ENCODE results near the gene PIP5KL1. TPM values are rescaled to one million over a fixed set of nuclear protein-coding genes. Genes with fewer than 3 reads are reported as not detected.
A peak's percentile ranks its signal among the peaks of the same experiment; 100 is the strongest.
"Not testable (repeated sequence)": the region's sequence is repeated elsewhere in the genome, so short reads cannot be mapped to it uniquely, and the experiment has no call there.

PIP5KL1 gene
- total RNA-seq, 1 donor from 2014 or later: not detected

DNA sequence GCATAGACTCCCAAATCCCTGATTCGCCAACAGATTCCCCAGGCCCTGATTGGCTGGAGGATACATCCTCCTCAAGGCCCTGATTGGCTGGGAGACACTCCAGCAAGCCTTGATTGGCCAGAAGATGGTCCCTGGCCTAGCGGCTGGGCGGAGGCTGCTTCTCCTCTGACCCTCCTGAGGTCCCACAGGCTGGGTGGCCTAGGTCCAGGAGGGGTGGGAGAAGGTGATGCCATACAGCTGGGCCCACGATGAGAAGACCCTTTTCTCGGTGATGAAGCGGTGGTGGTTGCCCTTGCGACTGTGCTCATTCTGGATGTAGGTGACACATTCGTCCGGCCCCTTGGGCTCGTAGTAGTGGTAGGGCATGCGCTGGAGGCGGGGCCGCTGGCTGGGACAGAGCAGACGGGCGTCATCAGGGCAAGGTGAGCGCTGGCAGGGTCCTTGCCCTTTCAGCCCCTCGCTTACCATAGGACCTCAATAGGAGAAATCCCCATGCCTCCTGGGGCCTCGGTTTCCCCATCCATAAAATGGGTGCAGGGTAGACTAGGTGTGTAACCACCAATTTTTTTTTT, 44.1 kb downstream of the PIP5KL1 start:
- DNase-seq: no peak

DNA sequence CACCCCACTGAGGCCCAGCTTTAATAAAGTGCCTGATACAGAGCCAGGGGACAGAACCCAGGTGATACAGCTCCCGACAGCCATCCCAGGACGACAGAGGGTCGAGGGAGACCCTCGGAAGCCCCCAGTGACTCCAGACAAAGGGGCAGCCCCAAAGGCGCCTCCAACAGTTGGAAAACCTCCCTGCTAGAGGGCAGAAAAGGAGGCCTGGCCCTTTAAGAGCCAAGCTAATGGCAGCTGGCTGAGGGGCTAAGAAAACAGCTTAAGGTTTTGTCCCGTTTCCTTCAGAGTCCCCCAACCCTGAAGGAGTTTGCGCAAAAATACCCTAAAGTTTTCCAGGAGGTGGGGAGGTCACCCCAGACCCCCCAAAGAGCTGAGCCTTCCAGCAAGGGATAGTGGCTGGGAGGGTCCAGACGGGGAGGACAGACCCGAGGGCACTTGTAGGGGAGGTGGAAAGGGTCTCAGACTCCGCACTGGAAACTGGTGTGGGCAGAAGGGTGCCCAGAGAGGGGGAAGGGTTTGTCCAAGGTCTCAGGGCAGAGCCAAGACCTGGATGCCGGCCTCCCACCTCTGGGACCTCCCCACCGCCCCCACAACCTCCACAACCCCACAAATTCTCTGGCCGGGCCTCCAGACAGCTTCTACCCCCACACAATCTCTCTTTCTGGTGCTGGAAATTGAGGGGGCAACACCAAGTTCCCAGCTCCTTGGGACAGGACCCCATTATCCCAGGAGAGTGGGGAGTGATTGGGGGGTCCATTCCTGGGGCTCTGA, 44.9 kb downstream of the PIP5KL1 start:
- DNase-seq: no peak

DNA sequence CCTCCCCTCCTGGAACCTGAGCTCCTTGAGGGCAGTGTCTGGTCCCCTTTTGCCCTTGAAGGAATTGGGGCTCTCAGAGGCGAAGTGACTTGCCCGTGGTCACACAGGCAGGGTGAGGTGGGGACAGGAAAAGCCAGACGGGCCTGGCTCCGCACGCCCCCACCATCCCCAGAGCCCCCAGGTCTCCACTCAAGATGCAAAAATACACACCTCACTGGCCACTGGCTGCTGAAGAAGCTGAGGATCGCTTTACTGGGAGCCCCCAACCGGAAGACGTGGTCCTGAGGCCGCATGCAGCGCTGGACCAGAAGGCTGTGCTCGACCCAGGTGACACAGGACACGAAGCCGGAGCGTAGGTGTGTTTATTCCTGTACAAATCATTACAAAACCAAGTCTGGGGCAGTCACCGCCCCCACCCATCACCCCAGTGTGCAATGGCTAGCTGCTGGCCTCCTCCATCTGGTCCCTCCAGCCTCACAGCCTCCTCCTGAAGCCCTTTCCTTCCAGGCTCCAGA, 45.5 kb downstream of the PIP5KL1 start:
- DNase-seq: no peak

DNA sequence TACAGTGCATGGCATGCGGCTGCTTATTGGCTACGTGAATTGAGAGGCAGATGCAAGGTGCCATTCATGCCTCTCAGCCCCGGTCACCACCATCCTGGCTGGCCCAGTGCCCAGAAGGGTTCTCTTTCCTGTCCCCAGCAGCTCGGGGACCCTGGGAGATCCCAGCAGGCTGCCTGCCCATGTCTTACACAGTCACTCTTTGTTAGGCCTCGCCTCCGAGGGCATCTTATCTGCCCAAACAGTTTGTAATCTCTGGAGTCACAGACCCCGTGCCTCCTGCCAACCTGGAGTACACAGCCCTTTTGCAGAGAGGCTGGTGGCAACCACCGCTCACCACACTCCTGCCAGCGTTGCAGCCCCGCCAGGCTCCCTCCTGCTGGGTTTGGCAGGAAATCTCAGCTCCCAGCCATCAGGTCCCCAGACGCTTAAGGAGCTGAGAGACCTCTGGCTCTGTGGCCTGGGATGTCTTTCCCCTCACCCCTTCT, 46.1 kb downstream of the PIP5KL1 start:
- peak; percentile 68 for DNase-seq

DNA sequence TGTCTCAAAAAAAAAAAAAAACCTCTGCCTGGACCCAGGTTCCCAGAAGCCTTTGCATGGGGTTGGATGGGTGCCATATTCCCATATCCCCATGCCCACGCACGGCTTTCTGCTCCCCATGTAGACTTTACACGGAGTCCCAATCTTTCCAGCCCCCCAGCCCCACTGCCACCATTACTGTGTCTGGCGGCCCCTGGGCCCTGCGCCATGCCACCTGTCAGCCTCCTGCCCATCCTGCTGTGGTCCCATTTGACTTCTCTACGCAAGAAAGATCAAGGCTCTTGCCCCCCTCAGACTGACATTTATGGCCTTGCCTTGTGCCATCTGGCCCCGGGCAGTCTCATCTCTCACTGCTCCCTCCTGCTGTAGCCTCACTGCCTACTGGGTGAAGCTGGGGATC, 46.6 kb downstream of the PIP5KL1 start:
- no peak for DNase-seq

DNA sequence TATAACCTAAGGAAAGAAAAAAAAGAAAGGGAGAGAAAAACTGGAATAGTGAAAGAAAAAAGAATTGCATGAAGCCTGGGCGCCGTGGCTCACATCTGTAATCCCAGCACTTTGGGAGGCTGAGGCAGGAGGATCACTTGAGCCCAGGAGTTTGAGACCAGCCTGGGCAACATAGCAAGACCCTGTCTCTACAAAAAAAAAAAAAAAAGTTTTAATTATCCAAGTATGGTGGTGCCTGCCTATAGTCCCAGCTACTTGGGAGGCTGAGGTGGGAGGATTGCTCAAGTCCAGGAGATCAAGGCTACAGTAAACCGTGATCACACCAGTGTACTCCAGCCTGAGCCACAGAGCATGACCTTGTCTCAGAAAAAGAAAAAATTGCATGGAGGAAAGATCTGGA, 48.9 kb downstream of the PIP5KL1 start:
- DNase-seq: not testable (repeated sequence)

DNA sequence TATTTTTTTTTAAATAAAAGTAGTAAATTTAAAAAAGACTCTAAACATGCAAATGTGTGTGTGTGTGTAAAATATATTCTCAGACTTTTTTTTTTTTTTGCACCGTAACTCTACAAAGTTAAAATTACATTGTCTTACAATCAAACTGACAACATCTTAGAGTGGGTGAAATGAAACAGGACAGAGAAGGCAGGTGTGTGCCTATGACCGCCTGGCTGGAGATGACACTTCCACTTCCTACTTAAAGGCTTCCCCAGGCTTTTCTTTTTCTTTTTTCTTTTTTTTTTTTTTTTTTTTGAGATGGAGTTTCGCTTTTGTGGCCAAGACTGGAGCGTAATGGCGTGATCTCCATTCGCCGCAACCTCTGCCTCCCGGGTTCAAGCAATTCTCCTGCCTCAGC, 50.4 kb downstream of the PIP5KL1 start:
- DNase-seq: no peak

DNA sequence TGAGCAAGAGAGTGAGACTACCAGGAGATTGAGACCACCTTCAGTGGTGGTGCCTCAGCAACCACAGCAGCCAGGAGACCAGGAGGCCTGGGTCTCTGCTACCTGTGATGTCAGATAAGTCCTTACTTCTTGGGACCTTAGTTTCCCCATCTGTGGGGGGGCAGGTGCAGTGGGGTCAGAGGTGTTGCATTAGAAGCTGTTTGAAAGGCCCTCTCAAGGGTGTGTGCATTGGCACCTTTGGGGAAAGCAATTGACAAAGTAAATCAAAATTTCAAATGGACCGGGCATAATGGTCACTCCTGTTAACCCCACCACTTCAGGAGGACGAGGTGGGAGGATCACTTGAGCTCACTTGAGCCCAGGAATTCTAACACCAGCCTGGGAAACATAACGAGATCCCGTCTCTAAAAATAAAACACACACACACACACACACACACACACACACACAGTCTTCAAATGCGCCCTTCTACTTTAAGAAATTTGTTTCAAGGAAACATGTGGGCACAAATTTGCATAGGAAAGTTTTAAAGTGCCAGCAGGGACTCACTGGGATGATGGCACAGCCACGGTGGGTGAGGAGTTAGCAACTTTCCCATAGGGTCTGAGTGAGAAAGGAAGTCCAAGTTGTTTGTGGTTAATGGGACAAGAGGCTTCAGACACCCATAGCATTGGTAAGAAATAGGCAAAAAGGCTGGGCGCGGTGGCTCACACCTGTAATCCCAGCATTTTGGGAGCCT, 51.8 kb downstream of the PIP5KL1 start:
- no peak for DNase-seq

DNA sequence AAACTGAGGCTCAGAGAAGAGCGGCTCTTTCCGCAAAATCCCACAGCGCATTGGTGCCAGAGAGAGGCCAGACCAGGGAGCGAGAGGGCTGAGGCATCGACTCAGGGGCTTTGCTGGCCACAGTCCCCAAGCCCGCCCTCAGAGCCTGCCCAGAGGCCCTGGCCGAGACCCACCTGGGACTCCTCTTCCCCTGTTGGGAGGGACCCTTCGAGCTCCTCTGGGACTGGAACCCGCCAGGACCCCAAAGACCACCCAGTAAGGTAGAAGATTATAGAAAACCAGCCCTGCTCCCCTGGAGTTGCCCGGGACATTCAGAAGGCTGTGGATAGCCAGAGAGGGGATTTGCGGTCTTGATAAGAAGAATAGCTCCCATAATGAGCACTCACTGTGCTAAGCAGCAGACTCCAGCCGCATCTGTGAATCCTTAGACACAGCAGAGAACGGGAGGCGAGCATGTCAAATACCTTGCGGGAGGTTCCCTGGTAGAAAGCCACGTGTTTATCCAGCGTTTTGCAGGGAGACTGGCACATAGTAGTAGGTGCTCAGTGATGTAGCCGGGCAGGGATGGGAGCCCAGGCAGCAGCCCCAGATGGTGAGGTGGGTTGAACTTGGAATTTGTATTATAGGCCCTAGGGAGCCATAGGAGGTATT, 52.5 kb downstream of the PIP5KL1 start:
- no peak for DNase-seq

DNA sequence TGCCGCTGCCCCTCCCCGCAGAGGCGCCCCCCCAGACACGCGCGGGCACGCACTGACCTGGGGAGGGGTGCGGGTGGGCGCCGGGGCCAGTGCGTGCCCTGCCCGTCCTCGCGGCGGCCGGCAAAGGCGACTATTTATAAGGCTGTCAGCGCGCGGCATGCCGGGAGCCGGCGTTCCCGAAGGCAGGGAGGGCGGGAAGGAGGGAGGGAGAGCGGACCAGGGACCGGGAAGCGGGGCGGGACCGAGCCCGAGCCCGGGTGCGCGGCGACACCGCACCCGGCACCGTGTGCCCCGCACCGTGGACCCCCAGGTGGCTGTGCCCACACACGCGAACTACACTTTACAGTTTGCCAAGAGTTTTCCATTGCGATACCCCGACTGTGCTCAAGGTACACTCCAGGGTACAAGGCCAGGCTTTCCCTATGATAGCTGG, 53.0 kb downstream of the PIP5KL1 start, which contains the start of gene AK1:
Gene AK1 (minus strand): TSS at position 110 of the 433 bp plus-strand sequence. CDS start 3,058 bp downstream, outside the sequence.
- DNase-seq: peak; percentile 91

DNA sequence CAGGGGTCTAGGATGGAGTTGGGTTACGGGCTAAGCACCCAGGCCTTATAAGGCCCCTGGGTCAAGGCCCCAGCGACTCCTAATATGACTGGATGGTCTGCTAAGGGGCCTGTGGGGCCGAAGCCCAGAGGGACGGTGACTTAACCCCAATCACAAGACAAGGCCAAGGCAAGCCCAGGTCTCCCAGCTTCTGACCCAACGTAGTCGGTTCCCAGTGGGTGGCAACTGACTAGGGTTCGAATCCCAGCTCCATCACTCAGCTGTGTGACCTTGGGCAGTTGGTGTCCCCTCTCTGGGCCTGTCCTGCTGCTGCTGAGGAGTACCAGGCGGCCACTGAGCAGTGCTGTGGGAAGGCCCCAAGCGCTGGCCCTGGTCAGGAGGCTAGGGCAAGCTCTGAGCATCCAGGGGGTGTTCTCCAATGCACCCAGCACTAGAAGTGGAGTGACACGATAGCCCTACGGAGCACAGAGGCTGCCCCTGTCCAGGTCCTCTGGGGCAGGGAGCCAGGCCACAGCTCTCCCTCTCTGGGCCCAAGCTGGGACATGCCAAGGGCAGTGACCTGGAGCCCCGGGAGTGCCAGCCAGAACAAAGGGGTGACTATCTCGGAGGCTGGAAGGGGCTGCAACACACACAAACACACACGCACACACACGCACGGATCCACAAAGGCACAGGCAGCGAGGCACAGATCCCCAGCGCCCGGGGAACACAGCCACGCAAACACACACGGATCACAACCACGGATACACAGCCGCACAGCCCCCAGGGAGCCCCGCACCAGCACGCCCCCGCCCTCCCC, 53.6 kb downstream of the PIP5KL1 start:
- DNase-seq: peak; percentile 58

DNA sequence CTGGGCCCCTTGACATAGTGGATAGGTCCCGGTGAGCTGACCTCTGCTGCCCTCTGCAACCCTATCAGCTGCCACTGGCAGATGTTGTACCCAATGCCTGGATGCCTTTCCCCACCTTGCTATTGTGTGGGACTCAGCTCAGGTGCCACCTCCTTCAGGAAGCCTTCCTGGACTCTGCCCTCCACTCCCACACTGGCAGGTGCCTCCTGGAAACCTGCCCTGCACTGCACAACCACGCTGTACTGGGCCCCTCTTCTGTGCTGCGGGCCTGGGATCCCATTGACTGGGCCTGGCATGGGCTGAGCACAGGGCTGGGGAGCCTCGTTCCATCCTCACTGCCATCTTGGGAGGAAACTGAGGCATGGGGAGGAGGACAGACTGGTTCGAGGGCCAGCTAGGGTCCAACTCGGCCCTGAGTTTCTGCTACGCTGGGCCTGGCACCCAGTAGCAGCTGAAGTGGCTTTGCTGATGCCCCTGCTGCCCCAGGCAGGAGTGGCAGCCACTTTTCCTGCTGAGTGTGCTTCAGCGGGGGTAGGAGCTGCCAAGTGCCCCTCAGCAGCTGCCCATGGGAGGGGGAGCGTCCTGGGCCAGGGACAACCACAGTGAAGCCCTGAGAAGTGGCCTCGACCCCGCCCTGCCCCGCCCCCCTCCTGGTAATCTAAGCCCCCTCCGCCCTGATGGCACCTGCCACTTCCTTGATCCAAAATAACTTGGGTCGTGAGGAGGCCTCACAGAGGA, 54.4 kb downstream of the PIP5KL1 start:
- DNase-seq: peak; percentile 92

DNA sequence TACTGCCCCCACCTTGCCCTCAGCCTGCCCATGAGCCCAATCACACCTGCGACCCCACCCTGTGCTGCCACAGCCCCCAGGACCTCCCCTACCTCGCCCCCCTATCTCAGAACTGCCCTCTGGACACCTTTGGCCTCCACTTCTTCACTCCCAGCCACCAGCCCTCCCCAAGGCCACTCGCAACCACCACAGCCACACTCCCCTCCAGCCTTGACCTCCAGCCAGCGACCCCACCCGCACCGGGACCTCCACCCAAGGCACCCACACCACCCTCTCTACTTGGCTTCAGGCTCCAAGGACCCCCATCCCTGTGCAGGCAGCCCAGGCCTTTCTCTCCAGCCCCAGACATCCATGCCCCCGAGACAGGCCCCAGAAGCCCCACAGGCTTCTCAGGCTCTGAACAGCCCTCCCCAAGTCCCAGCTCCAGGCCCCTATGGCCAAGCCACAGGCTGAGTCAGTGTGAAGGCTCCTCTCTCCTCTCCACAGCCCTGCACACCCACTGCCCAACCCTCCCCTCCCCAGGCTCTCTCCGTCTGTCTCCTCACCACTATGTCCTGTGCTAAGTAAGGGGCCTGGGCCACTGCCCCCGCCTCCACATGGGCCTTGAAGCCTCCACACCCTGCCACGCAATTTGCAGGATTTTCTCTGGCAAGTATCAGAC, 55.1 kb downstream of the PIP5KL1 start:
- peak; percentile 51 for DNase-seq

DNA sequence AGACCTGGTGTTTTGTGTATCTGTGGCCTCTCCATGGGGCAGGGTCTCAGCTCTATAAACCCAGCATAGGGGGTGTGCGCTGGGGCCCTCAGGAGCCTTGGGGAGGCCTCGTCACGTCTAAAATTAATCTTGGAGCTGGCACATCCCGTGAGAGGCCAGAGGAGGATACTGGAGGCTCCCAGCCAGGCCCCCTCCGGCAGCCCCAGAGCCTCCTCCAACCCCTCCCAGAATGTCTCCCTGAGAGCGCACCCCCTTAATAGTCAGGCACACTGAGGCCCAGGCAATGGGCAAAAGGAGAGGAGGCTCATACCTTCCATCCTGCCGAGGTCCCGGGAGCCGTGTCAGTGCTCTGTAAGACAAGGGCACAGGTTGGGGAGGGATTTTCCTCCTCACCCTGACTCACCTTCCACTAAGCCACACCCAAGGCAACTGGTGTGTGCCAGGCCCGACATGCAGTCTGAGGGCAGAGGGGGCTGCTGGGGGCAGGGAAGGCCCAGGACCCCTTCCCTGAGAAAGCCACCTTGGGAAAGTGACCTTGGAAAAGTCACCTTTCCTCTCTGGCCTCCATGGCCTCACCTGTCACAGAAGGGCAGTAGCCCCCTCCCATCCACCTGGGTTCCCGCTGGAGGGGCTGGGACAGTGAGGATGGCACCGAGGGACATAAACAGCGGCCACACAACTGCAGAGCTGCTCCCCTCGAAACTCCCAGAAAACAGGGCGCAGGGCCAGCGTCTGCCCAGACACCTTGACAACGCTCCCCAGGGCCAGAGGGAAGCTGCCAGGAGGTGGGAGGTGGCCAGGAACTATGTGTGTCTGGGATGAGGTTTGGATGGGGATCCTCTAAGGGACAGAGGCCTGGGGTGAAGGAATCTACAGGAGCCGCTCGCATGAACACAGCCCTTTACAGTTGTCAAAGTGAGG, 56.0 kb downstream of the PIP5KL1 start:
- DNase-seq: no peak

DNA sequence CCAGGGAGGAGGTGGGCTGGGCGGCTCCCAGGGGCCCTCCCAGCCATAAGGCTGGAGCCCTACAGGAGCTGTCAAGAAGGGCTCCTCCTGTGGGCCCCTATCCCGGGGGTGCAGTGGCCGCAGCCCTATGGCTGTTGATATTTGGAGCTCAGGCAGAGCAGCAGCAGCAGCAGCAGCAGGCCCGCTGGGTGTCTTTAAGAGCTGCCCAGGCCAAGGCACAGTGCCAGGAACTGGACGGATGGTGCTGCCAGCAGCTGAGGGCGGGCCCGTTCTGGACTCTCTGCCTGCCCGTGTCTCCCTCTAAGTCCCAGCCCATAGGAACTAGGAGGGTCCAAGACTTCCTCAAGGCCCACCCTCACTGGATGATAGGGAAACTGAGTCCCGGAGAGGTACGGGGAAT, 56.7 kb downstream of the PIP5KL1 start:
- peak; percentile 88 for DNase-seq

DNA sequence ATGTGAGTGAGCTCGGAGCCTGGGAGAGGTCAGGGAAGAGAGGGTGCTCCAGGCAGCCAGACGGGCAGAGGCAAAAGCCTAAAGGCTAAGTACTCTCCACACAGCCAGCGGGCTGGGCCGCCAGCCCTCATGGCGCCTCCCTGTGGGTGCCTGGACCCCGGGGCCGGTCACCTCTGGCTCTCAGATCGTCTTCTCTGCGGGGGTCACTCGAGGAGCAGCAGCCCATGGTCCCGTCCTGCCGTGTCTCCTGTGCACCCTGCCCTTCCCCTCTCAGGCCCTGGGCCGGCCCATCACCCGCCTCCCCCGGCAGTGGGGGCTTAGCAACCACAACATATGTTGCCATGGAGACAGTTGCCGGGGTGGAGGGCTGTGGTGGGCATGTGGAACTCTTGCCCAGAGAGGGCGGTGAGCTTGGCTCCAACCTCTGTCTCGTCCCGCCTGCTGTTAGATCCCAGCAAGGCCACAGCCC, 57.3 kb downstream of the PIP5KL1 start:
- peak; percentile 88 for DNase-seq

DNA sequence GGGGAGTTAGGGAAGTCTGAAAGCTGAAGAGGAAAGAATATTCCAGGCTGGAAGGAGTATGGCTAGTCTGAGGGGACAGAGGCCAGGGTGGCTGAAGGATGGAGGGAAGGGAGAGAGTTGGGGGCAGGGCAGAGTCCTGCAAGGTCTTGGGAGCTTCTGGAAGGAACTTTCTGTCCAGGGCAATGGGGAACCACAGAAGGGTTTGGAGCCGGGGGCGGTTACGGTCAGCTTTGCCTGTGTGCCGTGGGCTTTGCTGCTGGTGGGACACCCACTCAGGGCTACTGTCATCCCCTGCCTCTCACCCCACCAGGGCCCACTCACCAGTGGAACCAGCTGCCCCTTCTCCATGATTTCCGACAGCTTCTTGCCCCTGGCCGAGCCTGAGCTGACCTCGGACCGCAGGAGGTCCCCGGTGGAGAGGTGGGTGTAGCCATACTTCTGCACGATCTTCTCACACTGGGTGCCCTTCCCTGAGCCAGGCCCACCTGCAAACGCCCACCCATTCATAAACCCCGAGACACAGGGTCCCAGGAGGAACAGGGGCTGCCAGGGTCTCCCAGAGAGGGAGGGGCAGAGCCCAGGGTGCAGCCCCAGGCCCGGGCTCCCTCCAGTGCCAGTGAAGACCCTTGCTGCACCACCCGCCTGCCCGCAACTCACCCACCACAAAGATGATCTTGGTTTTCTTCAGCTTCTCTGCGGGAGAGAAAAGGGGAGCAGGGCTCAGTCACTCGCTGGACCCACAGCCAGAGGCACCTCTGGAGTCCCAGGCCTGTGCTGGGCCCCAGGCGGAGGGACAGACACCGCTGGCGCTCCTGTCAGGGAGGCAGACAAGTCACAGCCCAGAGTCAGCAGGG, 58.0 kb downstream of the PIP5KL1 start:
- DNase-seq: no peak

DNA sequence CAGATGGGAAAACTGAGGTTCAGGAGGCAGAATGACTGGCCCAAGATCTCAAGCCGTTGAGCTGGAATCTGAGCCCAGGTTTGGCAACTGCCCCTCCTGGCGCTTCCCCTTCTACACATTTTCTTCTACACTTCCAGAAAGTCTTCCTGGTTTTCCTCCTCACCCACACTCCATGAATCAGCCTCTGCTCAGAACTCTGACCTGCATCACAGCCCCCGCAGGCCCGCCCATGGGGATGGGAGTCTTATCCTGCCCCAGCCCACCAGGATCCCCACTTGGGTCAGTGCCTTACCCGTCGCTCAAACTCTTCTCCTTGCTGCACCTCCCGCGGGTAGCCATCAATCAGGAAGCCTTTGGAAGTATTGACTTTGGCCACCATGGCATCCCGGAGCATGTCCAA, 59.0 kb downstream of the PIP5KL1 start:
- DNase-seq: no peak

Measured in tongue (tissue), 2 donors.